GM12874 (cell line): ENCODE results near the gene NFIC.

Experiments
- TF ChIP-seq, protein P1 (sequence below): IDR thresholded peaks from 2 replicates; pipeline ENCODE4 v1.5.1; 2011; ENCODE audit warnings: low read depth, mild to moderate bottlenecking, control low read depth, low read length, moderate library complexity; ENCODE audit not compliant: insufficient read depth

Gene NFIC

GRCh38 chr19:3510727-3511126, 144.3 kb downstream of the NFIC start:
- TF ChIP-seq, protein P1, sequence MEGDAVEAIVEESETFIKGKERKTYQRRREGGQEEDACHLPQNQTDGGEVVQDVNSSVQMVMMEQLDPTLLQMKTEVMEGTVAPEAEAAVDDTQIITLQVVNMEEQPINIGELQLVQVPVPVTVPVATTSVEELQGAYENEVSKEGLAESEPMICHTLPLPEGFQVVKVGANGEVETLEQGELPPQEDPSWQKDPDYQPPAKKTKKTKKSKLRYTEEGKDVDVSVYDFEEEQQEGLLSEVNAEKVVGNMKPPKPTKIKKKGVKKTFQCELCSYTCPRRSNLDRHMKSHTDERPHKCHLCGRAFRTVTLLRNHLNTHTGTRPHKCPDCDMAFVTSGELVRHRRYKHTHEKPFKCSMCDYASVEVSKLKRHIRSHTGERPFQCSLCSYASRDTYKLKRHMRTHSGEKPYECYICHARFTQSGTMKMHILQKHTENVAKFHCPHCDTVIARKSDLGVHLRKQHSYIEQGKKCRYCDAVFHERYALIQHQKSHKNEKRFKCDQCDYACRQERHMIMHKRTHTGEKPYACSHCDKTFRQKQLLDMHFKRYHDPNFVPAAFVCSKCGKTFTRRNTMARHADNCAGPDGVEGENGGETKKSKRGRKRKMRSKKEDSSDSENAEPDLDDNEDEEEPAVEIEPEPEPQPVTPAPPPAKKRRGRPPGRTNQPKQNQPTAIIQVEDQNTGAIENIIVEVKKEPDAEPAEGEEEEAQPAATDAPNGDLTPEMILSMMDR = no peak

- TF ChIP-seq, protein P1 = no peak
These were observed 145.3 kb downstream of the NFIC start for GRCh38 chr19:3511506-3512251.

DNA sequence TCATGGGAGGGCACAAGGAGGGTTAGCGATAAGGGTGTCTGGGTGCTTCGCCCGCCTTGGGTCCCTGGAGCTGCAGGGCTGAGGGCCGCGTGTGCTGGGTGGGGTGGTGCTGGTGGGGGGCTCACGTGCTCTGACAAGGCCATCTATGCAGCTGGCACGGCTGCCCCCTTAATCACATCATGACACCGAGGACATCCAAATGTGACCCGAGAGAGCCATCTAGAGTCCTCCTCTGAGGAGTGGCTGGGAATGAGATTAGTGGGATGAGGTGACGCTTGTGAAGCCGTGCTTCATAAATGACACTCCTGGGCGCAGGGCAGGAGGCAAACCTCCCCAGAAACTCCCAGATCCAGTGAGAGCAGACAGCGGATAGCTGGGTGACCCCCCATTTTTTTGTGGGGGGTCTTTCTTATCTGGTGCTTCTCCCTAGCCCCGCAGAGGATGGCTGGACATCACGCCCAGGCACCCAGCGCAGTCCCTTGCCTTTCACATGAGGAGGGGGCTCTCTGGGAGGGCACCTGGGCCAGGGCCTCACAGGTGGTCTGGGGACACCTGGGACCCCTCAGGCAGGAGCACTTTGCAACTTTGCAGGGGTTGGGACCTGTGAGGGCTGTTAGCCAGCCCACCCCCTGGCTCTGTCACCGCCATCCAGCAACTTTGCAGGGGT, 146.3 kb downstream of the NFIC start:
- TF ChIP-seq, protein P1 = no peak

DNA sequence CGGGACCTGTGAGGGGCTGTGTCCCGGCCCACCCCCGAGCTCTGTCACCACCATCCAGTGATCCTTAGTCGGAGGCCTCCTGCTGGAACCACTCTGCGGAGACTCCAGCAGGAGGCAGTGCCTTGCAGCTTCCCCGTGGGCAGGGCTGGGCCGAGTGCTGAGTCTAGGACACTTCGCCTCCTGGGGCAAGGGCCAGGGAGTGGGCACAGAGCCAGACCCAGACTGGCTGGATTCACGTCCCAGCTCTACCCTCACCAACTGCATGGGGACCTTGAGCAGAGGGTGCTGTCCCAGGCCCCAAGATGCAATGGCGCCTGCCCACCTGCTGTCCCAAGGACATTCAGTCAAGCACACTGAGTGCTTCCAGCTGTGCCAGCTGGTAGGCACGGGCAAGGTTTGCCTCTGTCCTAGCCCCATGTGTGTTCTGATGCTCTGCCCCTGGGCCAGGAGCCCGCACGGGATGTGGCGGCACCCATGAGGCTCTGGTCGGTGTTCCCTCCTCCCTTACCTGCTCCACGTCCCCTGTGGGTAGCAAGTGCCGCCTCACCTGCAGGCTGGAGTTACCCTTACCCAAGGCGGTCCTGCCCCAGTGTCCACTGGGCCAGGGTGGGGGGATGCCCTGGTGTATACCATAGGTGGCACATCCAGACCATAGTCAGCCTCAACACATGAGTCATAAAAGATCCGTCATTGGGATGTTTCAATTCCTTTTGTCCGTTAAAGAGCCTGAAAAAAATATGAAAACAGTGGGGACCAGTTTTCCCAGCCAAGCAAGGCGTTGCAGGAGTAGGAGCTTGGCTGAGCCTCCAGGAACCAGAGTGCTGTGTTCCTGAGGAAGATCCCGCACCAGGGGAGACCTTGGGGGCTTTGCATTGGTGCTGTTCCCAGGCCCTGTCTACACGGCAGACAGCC, 147.1 kb downstream of the NFIC start:
- TF ChIP-seq, protein P1 = no peak

DNA sequence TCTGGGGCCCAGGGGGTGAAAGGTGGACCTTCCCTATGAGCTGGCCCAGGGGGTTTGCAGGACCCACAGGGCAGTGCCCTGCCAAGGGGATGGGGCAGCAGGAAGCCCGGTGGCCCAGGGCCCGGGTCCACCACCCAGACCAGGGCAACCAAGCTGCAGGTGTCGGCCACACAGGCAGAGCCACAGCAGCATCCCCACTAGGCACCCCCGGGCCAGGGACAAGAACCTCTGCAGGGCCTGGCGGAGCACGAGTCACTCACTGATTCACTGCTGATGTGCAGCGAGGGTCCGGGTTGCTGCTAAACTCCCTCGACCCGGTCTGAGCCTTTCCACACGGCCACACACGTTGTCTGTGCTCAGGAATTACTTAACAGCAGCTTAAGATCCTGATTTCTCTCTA, 148.5 kb downstream of the NFIC start:
- TF ChIP-seq, protein P1 = no peak

GRCh38 chr19:3515891-3516422, 149.6 kb downstream of the NFIC start:
- TF ChIP-seq, protein P1 = no peak
